Heart right ventricle (tissue), 16 donors: ENCODE data around the gene DUSP23. TPM values are rescaled to one million over a fixed set of nuclear protein-coding genes. Genes with fewer than 3 reads are reported as not detected.

Source experiments
- ATAC-seq, 8 donors: fragments of 200-7000 bp; cut with Tn5 transposase; one replicate each; pipeline ENCODE4 v1.9.1; 2020; ENCODE audit warnings: mild to moderate bottlenecking in 8 of 8, moderate library complexity in 8 of 8, moderate number of reproducible peaks in 1 of 8
- DNase-seq, 2 donors: peaks; one replicate each; pipeline ENCODE4 v3.0.0-alpha.2; 2020
- H3K27ac ChIP-seq, 10 donors: fragments of 200-600 bp; sonication (generic) in 2 of 10; one replicate each; pipeline versions ENCODE4 v1.5.0 to v1.8.0; 2020 to 2022; ENCODE audit warnings: mild to moderate bottlenecking in 3 of 10
- H3K27me3 ChIP-seq, 7 donors: fragments of 200-600 bp; one replicate each; pipeline ENCODE4 v1.8.0; 2021 to 2022; ENCODE audit warnings: mild to moderate bottlenecking in 2 of 7
- H3K36me3 ChIP-seq, 9 donors: fragments of 200-600 bp; sonication (generic) in 1 of 9; one replicate each; pipeline versions ENCODE4 v1.5.0 to v1.8.0; 2020 to 2022; ENCODE audit warnings: mild to moderate bottlenecking in 2 of 9
- H3K4me1 ChIP-seq, 9 donors: fragments of 200-600 bp; sonication (generic) in 1 of 9; one replicate each; pipeline versions ENCODE4 v1.5.0 to v1.8.0; 2020 to 2022; ENCODE audit warnings: mild to moderate bottlenecking in 4 of 9
- H3K4me3 ChIP-seq, 10 donors: fragments of 200-600 bp; sonication (generic) in 2 of 10; one replicate each; pipeline versions ENCODE4 v1.5.0 to v1.8.0; 2020 to 2022; ENCODE audit warnings: mild to moderate bottlenecking in 7 of 10, moderate library complexity in 2 of 10
- H3K9me3 ChIP-seq, 11 donors: fragments of 200-600 bp in 10 of 11; sonication (generic) in 2 of 11; one replicate each; pipeline versions ENCODE4 v1.5.0 to v1.8.0; 2013 to 2022; ENCODE audit warnings: mild to moderate bottlenecking in 2 of 11, control low read depth in 1 of 11, moderate library complexity in 1 of 11
- CTCF ChIP-seq, 9 donors: fragments of 200-600 bp; sonication (generic) in 2 of 9; IDR thresholded peaks; one replicate each; pipeline versions ENCODE4 v1.5.0 to v1.8.0; 2021 to 2022; ENCODE audit warnings: antibody characterized with exemption in 9 of 9, mild to moderate bottlenecking in 5 of 9, moderate library complexity in 1 of 9
- WGBS, 2 donors: extraction: QIAGEN DNeasy Blood & Tissue Kit; methylation state at CpG; one replicate each; pipeline ENCODE4 v1.1.7; 2013; ENCODE audit warnings: inconsistent platforms in 1 of 2; 5-methylcytosine and 5-hydroxymethylcytosine counted together
- intact Hi-C, 10 donors: fragments of 100-400 bp; cut with DNase I; formaldehyde crosslinking; loops; one replicate each; pipeline versions ENCODE4 v1.11.1 to v1.14.2; 2022
- polyA plus RNA-seq, 2 donors: library from polyadenylated mRNA; stranded (reverse); fragments of 200-250 nt; gene quantifications; one replicate each; pipeline ENCODE4 v1.2.3, GENCODE V29; 2013
- total RNA-seq, 10 donors: library from RNA; stranded (reverse); fragmentation: NEBNext Ultra II Directional in 3 of 10; extraction: Animal tissue kit (Norgen Biotek cat#: 25700) in 3 of 10; gene quantifications; one replicate each; pipeline versions ENCODE4 v1.2.1 to v1.2.4, GENCODE V29; 2021 to 2023
- donor health status: Arrhythmogenic right ventricular cardiomyopathy.
- donor health status: ischemic (EF 13 %, LVEDD 7.1; RV severe dilation, severe dysfunction).
- donor health status: healthy with polysubstance abuse.
- donor health status: DM: no; HTN: yes; CAD: no.
- donor health status: DM: no; HTN: no; CAD: no.
- donor health status: ischemic (EF 25% LVEDD 6.9; RV normal size, moderate dysfunction).
- donor health status: ischemic (EF 25% LVEDD 5.7; RV mildly dilated, moderate dysfunction).
- donor health status: healthy.
- donor health status: DM: yes; HTN: yes; CAD: no.
- donor health status: Ischemic cardiomyopathy.
- donor health status: ischemic (EF 35%, LVEDD 5.7; RV mildly dilated, moderate dysfunction).
- donor health status: nonischemic (EF 11% LVEDD 7.7; RV severe dilation, severe dysfunction).
- donor health status: DM: yes; HTN: yes; CAD: no.
- donor health status: PGD.
- donor health status: ischemic (EF 29% LVEDD 5.4; RV normal size, mild dysfunction).
- donor health status: nonischemic (EF 23%, LVEDD 6.1; RV moderate dilation, normal function).

The DUSP23 gene
- total and polyA plus RNA-seq, 12 donors = 7.0 to 80.8 (median 12.2) TPM

GRCh38 chr1:159798893-159799292, 18.1 kb downstream of the DUSP23 start:
- no peak overlapping the region for H3K27ac ChIP-seq
- 0 to 1% methylated on average over 2 of the region's 2 CpGs for WGBS, 2 donors
- peaks cover 0 to 37% (median 0%) of the 10 kb centered on the region in 9 donors for H3K4me1 ChIP-seq
- no peaks in the 10 kb centered on the region for H3K9me3 ChIP-seq
- ATAC-seq (peak; percentile 81 to 94 (median 90)), DNase-seq (peak; percentile 31 to 79)
- intact Hi-C loops = loop anchor here (1.0 to 10.0 kb wide), 15 partner anchors 38 to 584 kb away; partner anchors contain the start of gene IGSF9 (in 5 of the 10)
- H3K27me3 ChIP-seq = peaks cover 0 to 30% (median 15%) of the 10 kb centered on the region in 7 donors
- TF ChIP-seq CTCF (IDR thresholded peaks at IDR 0.05) = peak; percentile 58 to 85 (median 81)
- H3K4me3 ChIP-seq = no peak overlapping the region
- no peaks in the 10 kb centered on the region for H3K36me3 ChIP-seq

GRCh38 chr1:159799446-159799985, 18.8 kb downstream of the DUSP23 start:
- no peaks in the 10 kb centered on the region for H3K36me3 ChIP-seq
- ATAC-seq (no peak), DNase-seq (no peak)
- TF ChIP-seq CTCF (IDR thresholded peaks at IDR 0.05) = no peak
- H3K4me1 ChIP-seq = peaks cover 0 to 41% (median 0%) of the 10 kb centered on the region in 9 donors
- H3K4me3 ChIP-seq = no peak overlapping the region
- H3K27me3 ChIP-seq = peaks cover 0 to 24% (median 11%) of the 10 kb centered on the region in 7 donors
- intact Hi-C loops = loop anchor here (1.0 to 10.0 kb wide), 15 partner anchors 38 to 585 kb away; partner anchors contain the start of gene IGSF9 (in 5 of the 10)
- no peak overlapping the region for H3K27ac ChIP-seq
- no peaks in the 10 kb centered on the region for H3K9me3 ChIP-seq
- 98 to 99% methylated on average over 4 of the region's 4 CpGs for WGBS, 2 donors

DNA sequence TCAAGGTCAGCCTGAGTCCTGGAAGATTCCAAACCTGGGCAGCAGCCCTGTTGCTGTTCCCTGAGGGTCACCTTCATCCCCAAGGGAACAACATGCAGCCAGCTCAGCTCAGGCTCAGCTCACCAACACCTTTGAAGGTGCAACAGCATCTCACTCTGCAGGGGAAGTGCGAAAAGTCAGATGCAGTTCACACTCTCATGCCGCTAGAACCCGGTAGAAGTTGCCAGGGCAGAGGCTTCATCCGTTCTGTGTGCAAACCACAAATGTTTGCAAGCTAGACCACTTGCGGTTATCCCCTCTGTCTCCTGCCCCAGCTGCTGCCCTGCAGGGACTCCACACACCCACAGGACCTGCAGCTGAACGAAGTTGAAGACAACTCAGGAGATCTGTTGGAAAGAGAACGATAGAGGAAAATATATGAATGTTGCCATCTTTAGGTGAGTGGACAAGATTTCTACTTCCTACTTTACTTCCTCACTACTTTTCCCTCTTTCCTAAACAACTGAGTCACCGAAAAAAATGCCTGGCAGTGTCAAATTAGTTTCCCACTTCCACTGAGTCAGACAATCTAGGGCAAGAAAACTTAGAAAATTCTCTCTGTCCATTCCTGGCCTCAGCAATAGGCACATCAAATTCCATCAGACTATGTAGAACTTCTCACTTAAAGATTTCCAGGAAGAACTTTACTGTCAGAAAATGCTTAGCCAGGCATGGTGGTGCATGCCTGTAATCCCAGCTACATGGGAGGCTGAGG, 19.6 kb downstream of the DUSP23 start:
- intact Hi-C loops = loop anchor here in 5 of 10 donors (2.0 to 10.0 kb wide), 4 partner anchors 96 to 212 kb away; partner anchors contain the start of gene IGSF9 (in 2 of the 5)
- peaks cover 0 to 44% (median 0%) of the 10 kb centered on the region in 9 donors for H3K4me1 ChIP-seq
- H3K4me3 ChIP-seq = peak overlapping the region in 1 of 10 donors; percentile 28
- WGBS, 2 donors = 74 to 79% methylated on average over 8 of the region's 8 CpGs
- H3K27me3 ChIP-seq = peaks cover 0 to 16% (median 3%) of the 10 kb centered on the region in 7 donors
- no peak for TF ChIP-seq CTCF (IDR thresholded peaks at IDR 0.05)
- no peaks in the 10 kb centered on the region for H3K36me3 ChIP-seq
- H3K9me3 ChIP-seq = no peaks in the 10 kb centered on the region
- ATAC-seq (no peak), DNase-seq (no peak)
- H3K27ac ChIP-seq = peak overlapping the region in 1 of 10 donors; percentile 44

DNA sequence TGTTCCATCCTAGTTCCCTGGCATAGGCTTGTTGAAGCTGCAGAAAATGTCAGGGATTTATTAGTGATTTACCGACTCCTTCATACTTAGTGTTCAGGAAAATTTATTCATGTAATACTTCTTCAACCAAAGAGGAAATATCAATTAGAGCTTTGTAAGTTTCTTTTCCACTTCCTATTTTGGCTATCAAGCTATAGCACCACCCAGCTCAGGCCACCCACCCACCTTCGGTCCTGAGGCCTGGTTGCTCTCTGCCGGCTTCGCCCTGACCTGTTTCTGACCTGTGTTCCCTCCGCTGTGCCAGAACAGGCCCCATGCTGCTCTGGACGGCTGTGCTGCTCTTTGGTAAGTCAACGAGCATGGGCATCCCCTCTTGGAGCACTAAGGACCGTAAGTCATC, 21.3 kb downstream of the DUSP23 start, which contains the start of gene FCRL6:
FCRL6 (plus strand) TSS at position 250 of the 400 bp plus-strand sequence; CDS start at position 315, 65 bp downstream.
- no peak for ATAC-seq
- 82 to 88% methylated on average over 8 of the region's 8 CpGs for WGBS, 2 donors
- intact Hi-C loops = loop anchor here in 4 of 10 donors (2.0 to 10.0 kb wide), 4 partner anchors 145 to 210 kb away; partner anchors contain the start of gene IGSF9 (in 2 of the 4)

More for the DNA sequence above, 21.3 kb downstream of the DUSP23 start, which contains the start of gene FCRL6:
- H3K9me3 ChIP-seq = no peaks in the 10 kb centered on the region
- peaks cover 0 to 2% (median 0%) of the 10 kb centered on the region in 7 donors for H3K27me3 ChIP-seq
- peaks cover 0 to 44% (median 0%) of the 10 kb centered on the region in 9 donors for H3K4me1 ChIP-seq
- H3K36me3 ChIP-seq = no peaks in the 10 kb centered on the region
- TF ChIP-seq CTCF (IDR thresholded peaks at IDR 0.05) = no peak
- DNase-seq = no peak
- H3K27ac ChIP-seq = peak within 1 kb of the TSS in 2 of 10 donors; percentile 28 to 44
- H3K4me3 ChIP-seq = peak within 1 kb of the TSS in 1 of 10 donors; percentile 28
